Glomerular visceral epithelial cell (primary cell): Measurements from ENCODE around the gene CNOT6.

Experiments
- DNase-seq: peaks from one replicate; pipeline ENCODE4 v3.0.0-alpha.2; 2016; ENCODE audit errors: extremely low spot score

Gene CNOT6

DNA sequence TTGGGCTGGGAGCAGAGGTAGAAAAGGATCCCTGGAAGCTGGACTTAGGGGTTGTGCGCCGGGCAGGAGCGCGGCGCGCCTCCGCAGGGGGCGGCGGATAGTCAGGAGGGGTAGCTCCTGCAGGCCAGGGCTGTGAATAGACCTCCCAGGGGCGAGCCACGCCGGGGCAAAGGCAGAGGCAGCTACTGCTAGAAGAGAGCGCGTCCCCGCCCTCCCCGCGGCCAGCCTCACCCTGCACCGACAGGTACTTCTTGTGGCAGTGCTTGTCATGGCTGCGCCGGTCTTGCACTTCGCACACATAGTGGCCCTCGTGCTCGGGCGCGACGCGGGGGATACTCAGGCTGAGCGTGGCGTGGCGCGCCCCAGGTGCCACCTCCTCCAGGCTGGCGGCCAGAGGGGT, 127.1 kb downstream of the CNOT6 start:
- no peak for DNase-seq

DNA sequence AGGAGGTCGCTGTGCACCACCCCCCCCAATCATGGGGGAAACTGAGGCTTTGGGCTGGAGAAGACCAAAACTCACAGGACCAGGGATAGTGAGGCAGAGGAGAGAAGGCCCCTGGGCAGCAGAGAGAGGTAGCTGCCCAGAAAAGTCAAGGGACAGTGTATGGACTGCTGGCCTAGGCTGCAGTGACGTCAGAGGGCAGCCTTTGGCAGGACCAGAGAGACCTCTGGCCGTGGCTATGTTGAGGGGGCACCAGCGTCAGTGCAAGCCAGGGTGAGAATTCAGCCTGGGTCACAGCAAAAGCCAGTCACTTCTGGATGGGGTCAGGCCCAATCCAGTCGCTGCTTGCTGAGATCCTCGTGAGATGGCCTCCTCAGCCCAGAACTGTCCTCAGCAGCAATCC, 128.7 kb downstream of the CNOT6 start:
- no peak for DNase-seq

- no peak for DNase-seq
Observed at GRCh38 chr5:180623411-180623834, 129.2 kb downstream of the CNOT6 start.

GRCh38 chr5:180623844-180624243, 129.7 kb downstream of the CNOT6 start:
- DNase-seq = no peak

DNA sequence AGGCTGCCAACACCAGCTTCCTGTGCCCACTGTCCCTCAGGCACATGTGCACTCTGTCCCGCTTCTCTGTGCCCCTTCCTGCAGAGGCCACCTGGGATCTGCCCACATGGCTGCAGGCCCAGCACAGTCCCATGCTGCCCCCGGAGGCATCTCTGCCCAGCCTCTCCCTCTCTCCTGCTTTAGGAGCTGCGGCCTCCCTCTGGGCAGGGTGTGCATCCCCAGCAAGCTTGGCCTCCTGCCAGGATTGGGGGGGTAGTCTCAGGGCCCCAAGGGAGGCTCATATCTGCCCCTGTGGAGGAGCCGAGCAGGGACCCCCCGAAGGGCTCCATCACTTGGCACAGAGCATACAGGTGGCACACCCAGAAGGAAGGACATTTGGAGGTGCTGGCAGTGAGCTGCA, 130.4 kb downstream of the CNOT6 start:
- DNase-seq = no peak

- no peak for DNase-seq
Observed at GRCh38 chr5:180625125-180625790, 131.1 kb downstream of the CNOT6 start.

- no peak for DNase-seq
Observed at GRCh38 chr5:180625791-180626660, 131.8 kb downstream of the CNOT6 start.

GRCh38 chr5:180626661-180627385, 132.6 kb downstream of the CNOT6 start:
- no peak for DNase-seq

- DNase-seq = no peak
Observed at GRCh38 chr5:180627386-180628120, 133.4 kb downstream of the CNOT6 start.
